ENCODE measurements around the gene PAX2.

DNA sequence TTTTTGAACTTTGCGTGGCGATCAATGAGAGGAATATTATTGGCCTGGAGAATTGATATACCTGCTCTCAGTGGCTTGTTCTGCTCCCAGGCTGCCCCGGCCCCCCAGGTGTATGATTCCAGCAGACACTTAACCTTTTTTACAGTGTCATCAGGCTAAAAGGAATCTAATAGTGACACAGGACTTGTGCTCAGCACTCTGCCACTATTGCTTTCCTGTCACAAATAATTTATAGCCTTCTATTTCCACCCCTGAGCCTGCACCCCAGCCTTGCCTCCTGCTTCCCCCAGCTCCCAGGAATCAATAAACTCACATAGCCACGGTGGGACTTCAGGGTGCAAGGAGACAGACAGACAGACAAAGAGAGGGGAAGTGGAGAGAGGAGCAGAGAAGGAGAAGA lies 28.3 kb downstream of the PAX2 start:
- TF ChIP-seq, protein P1, sequence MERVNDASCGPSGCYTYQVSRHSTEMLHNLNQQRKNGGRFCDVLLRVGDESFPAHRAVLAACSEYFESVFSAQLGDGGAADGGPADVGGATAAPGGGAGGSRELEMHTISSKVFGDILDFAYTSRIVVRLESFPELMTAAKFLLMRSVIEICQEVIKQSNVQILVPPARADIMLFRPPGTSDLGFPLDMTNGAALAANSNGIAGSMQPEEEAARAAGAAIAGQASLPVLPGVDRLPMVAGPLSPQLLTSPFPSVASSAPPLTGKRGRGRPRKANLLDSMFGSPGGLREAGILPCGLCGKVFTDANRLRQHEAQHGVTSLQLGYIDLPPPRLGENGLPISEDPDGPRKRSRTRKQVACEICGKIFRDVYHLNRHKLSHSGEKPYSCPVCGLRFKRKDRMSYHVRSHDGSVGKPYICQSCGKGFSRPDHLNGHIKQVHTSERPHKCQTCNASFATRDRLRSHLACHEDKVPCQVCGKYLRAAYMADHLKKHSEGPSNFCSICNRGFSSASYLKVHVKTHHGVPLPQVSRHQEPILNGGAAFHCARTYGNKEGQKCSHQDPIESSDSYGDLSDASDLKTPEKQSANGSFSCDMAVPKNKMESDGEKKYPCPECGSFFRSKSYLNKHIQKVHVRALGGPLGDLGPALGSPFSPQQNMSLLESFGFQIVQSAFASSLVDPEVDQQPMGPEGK (CRISPR knock-in tag; IDR thresholded peaks at IDR 0.05; ENCODE audit: borderline replicate concordance) = no peak
- TF ChIP-seq, protein P2, sequence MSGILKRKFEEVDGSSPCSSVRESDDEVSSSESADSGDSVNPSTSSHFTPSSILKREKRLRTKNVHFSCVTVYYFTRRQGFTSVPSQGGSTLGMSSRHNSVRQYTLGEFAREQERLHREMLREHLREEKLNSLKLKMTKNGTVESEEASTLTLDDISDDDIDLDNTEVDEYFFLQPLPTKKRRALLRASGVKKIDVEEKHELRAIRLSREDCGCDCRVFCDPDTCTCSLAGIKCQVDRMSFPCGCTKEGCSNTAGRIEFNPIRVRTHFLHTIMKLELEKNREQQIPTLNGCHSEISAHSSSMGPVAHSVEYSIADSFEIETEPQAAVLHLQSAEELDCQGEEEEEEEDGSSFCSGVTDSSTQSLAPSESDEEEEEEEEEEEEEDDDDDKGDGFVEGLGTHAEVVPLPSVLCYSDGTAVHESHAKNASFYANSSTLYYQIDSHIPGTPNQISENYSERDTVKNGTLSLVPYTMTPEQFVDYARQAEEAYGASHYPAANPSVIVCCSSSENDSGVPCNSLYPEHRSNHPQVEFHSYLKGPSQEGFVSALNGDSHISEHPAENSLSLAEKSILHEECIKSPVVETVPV (CRISPR knock-in tag; IDR thresholded peaks at IDR 0.05) = no peak
- TF ChIP-seq RARB (CRISPR knock-in tag; IDR thresholded peaks at IDR 0.05) (no peak), ZFP3 (CRISPR knock-in tag; IDR thresholded peaks at IDR 0.05) (no peak), ZNF565 (CRISPR knock-in tag; conservative IDR thresholded peaks at IDR 0.05; ENCODE audit: low read depth) (no peak), TOX (CRISPR knock-in tag; IDR thresholded peaks at IDR 0.05; ENCODE audit: borderline replicate concordance) (no peak), ARNTL (CRISPR knock-in tag; IDR thresholded peaks at IDR 0.05; ENCODE audit: borderline replicate concordance, low read depth) (no peak)
- TF ChIP-seq, protein P3, sequence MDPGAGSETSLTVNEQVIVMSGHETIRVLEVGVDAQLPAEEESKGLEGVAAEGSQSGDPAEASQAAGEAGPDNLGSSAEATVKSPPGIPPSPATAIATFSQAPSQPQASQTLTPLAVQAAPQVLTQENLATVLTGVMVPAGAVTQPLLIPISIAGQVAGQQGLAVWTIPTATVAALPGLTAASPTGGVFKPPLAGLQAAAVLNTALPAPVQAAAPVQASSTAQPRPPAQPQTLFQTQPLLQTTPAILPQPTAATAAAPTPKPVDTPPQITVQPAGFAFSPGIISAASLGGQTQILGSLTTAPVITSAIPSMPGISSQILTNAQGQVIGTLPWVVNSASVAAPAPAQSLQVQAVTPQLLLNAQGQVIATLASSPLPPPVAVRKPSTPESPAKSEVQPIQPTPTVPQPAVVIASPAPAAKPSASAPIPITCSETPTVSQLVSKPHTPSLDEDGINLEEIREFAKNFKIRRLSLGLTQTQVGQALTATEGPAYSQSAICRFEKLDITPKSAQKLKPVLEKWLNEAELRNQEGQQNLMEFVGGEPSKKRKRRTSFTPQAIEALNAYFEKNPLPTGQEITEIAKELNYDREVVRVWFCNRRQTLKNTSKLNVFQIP (CRISPR knock-in tag; IDR thresholded peaks at IDR 0.05; ENCODE audit: borderline replicate concordance, low read depth) = no peak

All from SK-N-SH treated with all-trans-retinoic acid at 6 μM for 48 hours (cell line).